GM15510 (cell line): ENCODE data around the gene VMO1.

ENCODE experiments used
- POLR2A ChIP-seq: IDR thresholded peaks from 3 replicates; pipeline ENCODE4 v1.6.1; 2011; ENCODE audit warnings: borderline replicate concordance; ENCODE audit not compliant: insufficient read length; ENCODE audit errors: extremely low read depth

Gene VMO1

GRCh38 chr17:4750606-4751005 lies 35.6 kb downstream of the VMO1 start:
- no peak for TF ChIP-seq POLR2A

- no peak for TF ChIP-seq POLR2A
Measured at GRCh38 chr17:4748686-4749085, 37.5 kb downstream of the VMO1 start.

- TF ChIP-seq POLR2A, result no peak
Measured at GRCh38 chr17:4747847-4748246, 38.3 kb downstream of the VMO1 start.

- TF ChIP-seq POLR2A, result no peak
Measured at GRCh38 chr17:4744999-4745969, 40.9 kb downstream of the VMO1 start.

GRCh38 chr17:4743898-4744297 lies 42.3 kb downstream of the VMO1 start:
- no peak for TF ChIP-seq POLR2A

GRCh38 chr17:4743216-4743615 lies 42.9 kb downstream of the VMO1 start:
- no peak for TF ChIP-seq POLR2A

- TF ChIP-seq POLR2A, result no peak
Measured at GRCh38 chr17:4742629-4743028, 43.5 kb downstream of the VMO1 start.

GRCh38 chr17:4742133-4742532 lies 44.0 kb downstream of the VMO1 start:
- no peak for TF ChIP-seq POLR2A

- no peak for TF ChIP-seq POLR2A
Measured at GRCh38 chr17:4741544-4741943, 44.6 kb downstream of the VMO1 start.

- no peak for TF ChIP-seq POLR2A
Measured at GRCh38 chr17:4740584-4740983, 45.6 kb downstream of the VMO1 start.

GRCh38 chr17:4740025-4740351 lies 46.2 kb downstream of the VMO1 start:
- TF ChIP-seq POLR2A, result no peak

GRCh38 chr17:4739122-4740024 lies 46.8 kb downstream of the VMO1 start, which contains the start of the genes CXCL16 and ZMYND15:
TSS of gene CXCL16 (minus strand) at chr17:4739928. CDS start at chr17:4739339, 589 bp downstream.
TSS of gene ZMYND15 (plus strand) at chr17:4739833. CDS start at chr17:4740549, 716 bp downstream.
- TF ChIP-seq POLR2A, result no peak

- TF ChIP-seq POLR2A, result no peak
Measured at GRCh38 chr17:4738136-4739121, 47.7 kb downstream of the VMO1 start.
